RWPE2 (cell line): ENCODE measurements around the gene PTPRN.

Experiments
- ATAC-seq: fragments of 200-7000 bp; cut with Tn5 transposase; 3 replicates; pipeline ENCODE4 v1.9.1; 2021; ENCODE audit warnings: low read depth
- DNase-seq: peaks from one replicate; pipeline ENCODE4 v3.0.0-alpha.2; 2020; ENCODE audit warnings: low spot score
- H3K27ac ChIP-seq: fragments of 450-650 bp; 2 replicates; pipeline ENCODE4 v1.5.1; 2017; ENCODE audit warnings: mild to moderate bottlenecking; ENCODE audit not compliant: poor library complexity, severe bottlenecking
- H3K27me3 ChIP-seq: fragments of 250-450 bp; sonication (Bioruptor Pico); 2 replicates; pipeline ENCODE4 v1.5.1; 2021; ENCODE audit warnings: mild to moderate bottlenecking, moderate library complexity; ENCODE audit not compliant: insufficient read depth, poor library complexity, severe bottlenecking
- H3K36me3 ChIP-seq: fragments of 250-450 bp; sonication (Bioruptor Pico); 2 replicates; pipeline ENCODE4 v1.5.1; 2020; ENCODE audit warnings: low read depth, mild to moderate bottlenecking, moderate library complexity
- H3K4me1 ChIP-seq: fragments of 250-450 bp; sonication (Bioruptor Pico); 2 replicates; pipeline ENCODE4 v1.5.1; 2021; ENCODE audit warnings: mild to moderate bottlenecking, moderate library complexity; ENCODE audit not compliant: insufficient read depth, poor library complexity, severe bottlenecking
- H3K4me3 ChIP-seq: fragments of 250-450 bp; sonication (Bioruptor Pico); 2 replicates; pipeline ENCODE4 v1.5.1; 2021; ENCODE audit warnings: mild to moderate bottlenecking, moderate library complexity; ENCODE audit not compliant: severe bottlenecking
- H3K9me3 ChIP-seq: fragments of 250-450 bp; sonication (Bioruptor Pico); 2 replicates; pipeline ENCODE4 v1.5.1; 2021; ENCODE audit warnings: mild to moderate bottlenecking, moderate library complexity; ENCODE audit not compliant: severe bottlenecking
- TF ChIP-seq, protein P1 (sequence below): fragments of 450-650 bp; IDR thresholded peaks from one replicate; pipeline ENCODE4 v1.5.1; 2017; ENCODE audit warnings: mild to moderate bottlenecking, moderate library complexity; ENCODE audit not compliant: poor library complexity, severe bottlenecking

PTPRN gene

GRCh38 chr2:219244789-219245147, 64.4 kb downstream of the PTPRN start:
- DNase-seq = no peak
- ATAC-seq = no peak

DNA sequence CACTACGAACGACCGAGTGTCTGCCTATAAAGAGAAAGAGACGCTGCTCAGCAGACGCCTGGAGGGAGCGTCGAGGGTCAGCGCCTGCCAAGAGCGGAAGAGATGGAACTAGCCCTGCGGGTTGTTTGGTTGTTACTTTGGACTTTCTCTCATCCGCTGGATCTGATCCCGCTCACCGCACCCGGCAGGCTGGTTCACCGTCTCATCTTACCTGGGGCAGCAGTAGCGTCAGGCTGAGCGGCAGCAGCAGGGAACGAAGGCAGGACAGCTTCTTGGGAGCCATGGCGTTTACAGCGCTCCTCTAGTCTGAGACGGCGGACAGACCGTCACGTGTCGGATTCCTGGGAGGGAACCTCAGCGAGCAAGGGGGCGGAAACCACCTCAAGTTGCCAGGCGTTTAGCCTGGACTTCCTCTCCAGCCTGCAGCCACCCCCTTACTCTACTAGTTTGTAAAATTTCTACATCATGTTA, 65.9 kb downstream of the PTPRN start:
- Histone ChIP-seq H3K4me1 (peaks cover 8% of the 10 kb centered on the region), H3K4me3 (no peak overlapping the region), H3K36me3 (peaks cover 26% of the 10 kb centered on the region), H3K27me3 (no peaks in the 10 kb centered on the region), H3K9me3 (no peaks in the 10 kb centered on the region), H3K27ac (no peak overlapping the region)
- DNase-seq (no peak), ATAC-seq (no peak)
- TF ChIP-seq, protein P1, sequence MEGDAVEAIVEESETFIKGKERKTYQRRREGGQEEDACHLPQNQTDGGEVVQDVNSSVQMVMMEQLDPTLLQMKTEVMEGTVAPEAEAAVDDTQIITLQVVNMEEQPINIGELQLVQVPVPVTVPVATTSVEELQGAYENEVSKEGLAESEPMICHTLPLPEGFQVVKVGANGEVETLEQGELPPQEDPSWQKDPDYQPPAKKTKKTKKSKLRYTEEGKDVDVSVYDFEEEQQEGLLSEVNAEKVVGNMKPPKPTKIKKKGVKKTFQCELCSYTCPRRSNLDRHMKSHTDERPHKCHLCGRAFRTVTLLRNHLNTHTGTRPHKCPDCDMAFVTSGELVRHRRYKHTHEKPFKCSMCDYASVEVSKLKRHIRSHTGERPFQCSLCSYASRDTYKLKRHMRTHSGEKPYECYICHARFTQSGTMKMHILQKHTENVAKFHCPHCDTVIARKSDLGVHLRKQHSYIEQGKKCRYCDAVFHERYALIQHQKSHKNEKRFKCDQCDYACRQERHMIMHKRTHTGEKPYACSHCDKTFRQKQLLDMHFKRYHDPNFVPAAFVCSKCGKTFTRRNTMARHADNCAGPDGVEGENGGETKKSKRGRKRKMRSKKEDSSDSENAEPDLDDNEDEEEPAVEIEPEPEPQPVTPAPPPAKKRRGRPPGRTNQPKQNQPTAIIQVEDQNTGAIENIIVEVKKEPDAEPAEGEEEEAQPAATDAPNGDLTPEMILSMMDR = no peak

More at GRCh38 chr2:219244789-219245147, 64.4 kb downstream of the PTPRN start:
- peaks cover 23% of the 10 kb centered on the region for H3K36me3 ChIP-seq
- H3K4me3 ChIP-seq = peak overlapping the region; percentile 50
- peak overlapping the region; percentile 97 for H3K27ac ChIP-seq
- H3K4me1 ChIP-seq = peaks cover 21% of the 10 kb centered on the region
- H3K27me3 ChIP-seq = no peaks in the 10 kb centered on the region
- H3K9me3 ChIP-seq = no peaks in the 10 kb centered on the region
- TF ChIP-seq, protein P1 = no peak
